GOT3 (cell line): ENCODE results near the gene PIP4K2A.

ENCODE experiments used
- DNase-seq: peaks from one replicate; lab custom pipeline; 2025; ENCODE audit warnings: mixed read lengths; lab: John Stamatoyannopoulos, UW

The PIP4K2A gene

DNA sequence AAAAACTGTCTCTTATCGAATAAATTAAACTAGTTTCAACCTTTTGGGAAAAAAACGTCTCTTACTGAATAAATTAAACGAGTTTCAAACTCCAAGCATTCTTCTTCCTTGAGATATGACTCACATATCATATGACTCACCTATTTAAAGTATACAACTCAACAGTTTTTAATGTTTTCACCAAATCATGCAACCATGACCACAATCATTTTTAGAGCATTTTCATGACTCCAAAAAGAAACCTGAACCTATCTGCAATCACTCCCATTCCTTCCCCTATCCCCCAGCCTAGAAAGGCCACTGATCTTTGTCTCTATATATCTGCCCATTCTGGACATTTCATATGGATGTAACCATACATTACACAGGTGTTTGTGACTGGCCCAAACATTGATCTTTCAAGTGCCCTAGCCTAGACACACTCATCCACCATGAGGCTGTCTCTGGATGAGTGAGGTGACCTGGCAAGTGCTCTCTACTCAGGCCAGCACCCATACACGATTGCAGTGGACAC, 115.3 kb downstream of the PIP4K2A start:
- DNase-seq, result no peak

DNA sequence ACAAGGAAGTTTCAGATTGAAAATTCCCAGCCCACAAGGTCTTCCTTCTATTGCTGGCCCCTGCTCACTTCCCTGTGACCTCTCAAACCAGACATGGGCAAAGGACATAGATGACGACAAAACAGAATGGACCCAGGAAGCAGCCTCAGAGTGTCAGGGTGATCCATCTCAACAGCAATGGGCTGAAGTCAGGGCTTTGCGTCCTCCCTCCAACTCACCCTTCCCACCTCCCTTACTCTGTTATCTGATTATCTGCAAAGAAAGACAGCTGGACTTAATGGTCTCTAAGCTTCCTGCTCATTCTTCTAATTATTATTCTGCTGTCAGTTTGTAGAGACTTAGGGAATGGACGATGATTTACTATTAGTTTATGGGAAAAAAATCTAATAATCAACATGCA, 115.9 kb downstream of the PIP4K2A start:
- no peak for DNase-seq

DNA sequence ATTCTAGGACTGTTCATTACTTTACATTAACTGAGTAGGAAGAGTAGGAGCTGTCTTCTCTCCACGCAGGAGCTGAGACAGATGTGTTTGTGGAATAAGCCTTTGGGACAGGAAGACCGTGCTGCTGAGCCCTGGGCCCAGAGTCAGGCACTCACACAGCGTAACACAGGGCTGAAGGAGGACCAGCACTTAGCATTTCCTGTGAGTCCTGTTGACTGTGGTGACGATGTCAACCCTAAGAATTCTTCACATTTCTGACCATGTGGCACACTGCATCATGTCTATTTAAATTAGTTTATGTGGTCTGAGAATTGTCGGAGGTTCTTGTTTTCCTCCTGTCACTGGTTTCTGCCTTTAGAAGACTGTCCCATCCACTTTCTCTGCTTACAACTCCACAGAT, 117.2 kb downstream of the PIP4K2A start:
- DNase-seq, result no peak

DNA sequence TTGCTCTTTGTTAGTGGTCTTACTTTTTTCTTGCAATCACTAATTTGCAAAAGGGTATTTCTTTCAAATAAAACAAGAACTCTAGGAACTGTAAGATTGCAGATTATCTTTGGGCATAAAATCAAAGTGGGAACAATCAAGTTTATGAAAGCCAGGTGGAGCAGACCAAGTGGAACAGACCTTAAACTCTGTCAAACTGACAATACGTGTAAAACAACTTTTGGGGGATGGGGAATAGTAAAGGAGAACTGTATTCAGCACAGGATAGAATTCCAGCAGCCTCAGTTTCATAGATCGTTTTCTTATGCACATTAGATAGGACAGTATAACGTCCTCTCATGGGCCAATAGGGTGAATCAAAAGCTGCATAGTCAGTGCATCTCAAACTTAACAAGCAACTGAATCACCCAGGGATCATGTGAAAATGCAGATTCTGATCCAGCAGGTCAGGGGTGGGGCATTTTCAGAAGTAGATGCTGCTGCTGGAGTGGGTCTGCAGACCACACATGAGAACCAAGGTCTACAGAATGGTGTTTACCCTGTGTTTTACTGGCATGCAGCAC, 120.7 kb downstream of the PIP4K2A start:
- no peak for DNase-seq

DNA sequence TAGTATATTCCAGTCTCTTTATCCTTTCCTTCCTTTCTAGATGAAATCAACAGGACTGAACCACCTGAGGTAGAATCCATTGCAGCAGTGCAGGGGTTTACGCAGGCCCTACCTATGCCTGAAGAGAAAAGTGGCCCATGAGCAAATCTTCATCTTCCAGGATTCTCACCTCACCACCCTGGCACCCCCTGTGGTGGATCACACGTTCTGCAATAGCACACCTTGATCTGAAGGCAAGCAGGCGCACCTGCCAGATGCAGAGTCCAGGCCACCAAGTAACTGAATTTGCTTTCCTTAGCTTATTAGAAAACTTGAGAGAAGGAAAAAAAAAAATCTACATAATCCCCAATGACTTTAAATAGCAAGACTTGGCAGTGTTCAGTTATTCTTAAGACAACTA, 121.4 kb downstream of the PIP4K2A start:
- DNase-seq, result no peak

DNA sequence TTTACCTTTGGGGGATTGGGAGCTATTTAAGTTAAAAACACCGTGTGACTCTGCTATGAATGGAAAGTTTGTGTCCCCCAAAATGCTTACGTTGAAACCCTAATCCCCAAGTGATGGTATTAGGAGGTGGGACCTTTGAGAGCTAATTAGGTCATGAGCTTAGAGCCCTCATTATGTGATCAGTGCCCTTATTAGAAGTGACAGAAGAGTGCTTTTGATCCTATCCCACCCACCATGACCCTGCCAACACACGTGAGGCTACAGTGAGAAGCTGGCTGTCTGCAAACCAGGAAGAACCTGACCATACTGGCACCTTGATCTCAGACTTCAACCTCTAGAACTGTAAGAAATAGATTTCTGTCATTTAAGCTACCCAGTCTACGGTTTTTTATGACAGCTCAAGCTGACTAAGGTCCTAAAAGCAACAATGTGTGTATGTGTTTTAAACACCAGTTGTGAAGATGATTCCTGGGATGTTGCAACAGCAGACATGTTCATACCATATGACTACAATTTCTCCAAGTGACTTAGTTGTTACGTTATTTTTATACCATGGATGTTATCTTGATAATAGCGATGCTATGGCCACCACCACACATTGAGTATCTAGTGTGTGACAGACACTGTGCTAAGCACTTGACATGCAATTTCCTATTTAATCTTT, 124.4 kb downstream of the PIP4K2A start:
- DNase-seq, result no peak

DNA sequence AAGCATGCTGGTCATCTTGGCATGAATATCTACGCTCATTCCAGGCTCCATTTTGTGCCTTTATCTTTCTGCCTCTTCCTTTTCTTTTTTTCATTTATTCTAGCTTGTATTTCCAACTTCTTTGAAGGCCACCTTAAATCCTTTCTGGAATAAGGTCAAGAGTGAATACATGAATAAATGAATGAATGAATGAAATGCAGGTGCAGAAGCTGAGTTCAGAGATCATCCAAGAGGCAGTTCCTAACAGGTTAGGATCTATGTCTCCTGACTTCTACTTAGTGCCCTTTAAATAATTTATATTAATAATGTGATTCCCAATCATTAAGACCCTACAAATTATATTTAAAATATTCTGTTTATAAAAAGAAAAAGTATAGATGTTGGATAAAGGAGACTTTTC, 125.9 kb downstream of the PIP4K2A start:
- no peak for DNase-seq

DNA sequence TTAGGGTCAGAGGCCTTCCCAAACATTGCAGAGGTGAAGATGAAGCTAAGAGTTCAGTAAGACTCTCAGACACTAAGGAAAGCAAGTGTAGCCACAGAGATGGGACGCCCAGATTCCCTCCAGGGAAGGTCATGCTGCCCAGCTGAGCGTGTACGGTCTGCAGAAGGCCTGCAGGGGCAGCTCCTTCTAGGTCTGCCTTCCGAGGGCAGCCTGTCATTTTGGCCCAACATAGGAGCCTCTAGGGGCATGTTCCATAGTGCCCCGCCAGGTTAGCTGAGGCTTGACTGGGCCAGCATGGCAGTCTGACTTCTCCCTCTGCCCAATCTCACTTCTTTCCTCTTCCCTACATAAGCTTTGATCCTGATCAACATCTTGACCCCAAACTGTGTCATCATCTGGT, 130.7 kb downstream of the PIP4K2A start:
- no peak for DNase-seq

DNA sequence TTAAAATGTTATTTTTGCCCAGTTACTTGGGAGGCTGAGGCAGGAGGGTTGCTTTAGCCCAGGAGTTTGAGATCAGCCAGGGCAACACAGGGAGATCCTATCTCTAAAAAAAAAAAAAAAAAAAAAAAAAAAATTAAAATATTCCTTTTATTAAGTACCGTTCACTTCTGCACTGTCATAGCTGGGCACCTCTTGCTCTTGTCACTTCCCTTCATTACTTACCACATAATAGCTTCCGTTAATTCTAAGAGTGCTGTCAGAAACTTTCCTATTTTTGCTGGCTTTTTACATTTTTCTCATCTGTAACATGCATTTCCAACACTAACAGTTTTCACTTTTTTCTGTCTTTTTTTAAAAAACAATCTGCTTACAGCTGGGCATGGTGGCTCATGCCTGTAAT, 132.9 kb downstream of the PIP4K2A start:
- DNase-seq, result no peak

DNA sequence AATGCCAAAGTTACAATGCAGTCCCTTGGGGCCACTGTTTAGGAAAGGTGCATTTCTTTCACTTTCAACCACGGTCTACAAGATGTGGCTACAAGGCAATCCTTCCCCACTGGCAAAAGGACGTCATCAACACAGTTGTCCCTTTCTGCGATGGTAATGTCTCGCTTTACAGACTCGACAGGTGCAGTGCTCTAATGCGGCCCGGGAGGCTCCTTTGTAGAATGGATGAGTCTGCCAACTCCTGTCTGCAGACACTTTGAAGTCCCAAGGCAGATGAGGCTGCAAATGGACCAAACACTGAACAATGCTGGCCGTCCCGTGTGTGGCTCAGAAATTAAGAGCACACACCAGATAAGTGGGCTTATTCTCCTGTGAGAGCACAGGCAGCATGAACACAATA, 133.7 kb downstream of the PIP4K2A start:
- DNase-seq, result no peak

DNA sequence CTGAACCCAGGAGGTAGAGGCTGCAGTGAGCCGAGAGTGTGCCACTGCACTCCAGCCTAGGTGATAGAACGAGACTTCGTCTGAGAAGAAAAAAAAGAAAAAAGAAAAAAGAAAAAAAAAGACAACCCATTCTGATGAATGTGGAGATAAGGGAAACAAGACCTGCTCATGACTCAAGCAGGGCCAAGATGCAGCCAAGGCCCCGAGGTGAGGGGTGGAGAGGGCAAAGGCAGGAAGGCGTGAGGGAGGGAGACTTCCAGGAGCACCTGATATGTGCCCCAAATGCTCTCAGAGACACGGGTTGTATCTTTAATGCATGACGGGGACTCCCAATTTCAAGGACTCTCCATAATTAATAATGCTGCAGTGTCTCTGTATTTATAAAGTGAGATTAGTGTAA, 134.6 kb downstream of the PIP4K2A start:
- DNase-seq, result no peak

DNA sequence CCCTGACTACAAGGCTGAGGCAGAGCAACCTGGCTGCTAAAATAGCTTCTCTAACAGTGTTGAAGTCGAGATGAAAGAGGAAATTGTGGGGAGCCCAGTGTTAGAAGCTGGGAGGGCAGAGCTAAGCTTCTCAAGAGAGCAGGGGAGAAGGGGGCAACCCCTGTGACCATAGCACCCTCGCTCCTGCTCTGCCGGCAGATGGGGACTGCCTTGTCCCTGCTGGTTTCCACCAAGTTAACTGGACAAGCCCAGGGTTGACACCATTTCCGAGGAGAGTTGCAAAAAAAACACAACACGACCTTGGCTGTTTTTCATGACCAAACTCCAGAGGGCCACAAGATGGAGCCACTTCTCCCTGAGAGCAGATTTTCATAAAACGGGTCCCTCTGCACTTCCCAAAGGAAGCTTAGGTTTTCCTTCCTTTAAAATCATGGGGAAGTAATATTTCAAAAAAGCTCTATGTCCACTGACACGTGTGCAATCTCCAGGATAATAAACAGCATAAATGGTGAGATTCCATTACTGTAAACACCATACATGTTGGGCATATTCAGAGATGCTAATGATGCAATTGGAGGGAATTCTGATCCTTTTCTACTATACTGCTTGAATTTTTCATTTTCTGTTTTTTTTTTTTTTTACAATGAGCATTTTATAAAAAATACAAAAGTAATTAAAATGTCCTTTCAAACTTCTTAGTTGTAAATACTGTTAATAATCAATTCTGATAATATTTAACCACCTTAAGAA, 140.4 kb downstream of the PIP4K2A start:
- no peak for DNase-seq

DNA sequence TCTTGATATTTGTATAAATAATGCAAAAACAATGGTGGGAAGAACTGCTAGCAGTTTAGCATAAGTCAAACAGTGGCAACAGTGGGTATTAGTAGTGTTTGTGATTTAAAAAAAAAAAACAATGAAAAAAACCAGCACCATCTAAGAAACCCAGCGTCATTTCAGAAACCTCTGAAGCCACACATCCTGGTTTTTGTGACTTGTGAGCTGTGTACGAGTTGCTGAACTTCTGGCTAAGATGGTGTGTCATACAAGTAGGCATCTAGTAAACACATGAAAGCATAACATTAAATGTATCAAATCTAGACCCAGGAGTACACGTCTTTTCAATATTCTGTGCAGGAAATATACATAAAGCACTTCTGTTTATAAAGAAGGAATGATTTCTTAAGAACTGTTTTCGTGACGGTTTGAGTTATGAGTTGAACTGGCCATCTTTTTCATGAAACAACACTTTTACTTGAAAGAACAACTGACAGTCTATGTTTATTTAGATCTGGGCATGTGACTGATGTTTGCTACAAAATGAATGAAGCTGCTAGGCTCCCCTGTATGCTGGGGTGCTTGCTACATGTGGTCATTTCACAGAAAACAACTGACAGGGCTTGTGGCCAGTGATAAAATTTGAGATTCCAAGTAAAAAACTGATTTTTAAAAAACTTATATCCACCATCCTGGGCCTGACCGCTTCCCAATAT, 143.5 kb downstream of the PIP4K2A start:
- no peak for DNase-seq

DNA sequence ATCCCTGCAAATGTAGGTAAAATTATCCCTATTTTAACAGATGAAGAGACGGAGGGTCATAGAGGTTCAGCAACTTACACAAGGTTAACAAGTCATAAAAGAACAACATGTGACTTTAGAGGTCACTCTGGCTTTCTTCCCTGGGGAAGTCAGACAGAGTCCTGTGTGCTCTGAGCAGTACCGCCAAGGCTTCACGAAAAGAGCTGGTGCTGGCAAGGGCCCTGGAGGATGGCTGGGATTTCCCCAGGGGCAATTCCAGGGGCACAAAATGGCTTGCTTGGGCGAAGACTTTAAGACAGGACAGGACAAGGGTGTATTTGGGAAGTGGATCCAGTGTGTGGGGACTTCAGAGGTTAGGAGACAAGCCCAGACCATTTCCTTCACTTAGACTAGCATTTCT, 144.1 kb downstream of the PIP4K2A start:
- no peak for DNase-seq

DNA sequence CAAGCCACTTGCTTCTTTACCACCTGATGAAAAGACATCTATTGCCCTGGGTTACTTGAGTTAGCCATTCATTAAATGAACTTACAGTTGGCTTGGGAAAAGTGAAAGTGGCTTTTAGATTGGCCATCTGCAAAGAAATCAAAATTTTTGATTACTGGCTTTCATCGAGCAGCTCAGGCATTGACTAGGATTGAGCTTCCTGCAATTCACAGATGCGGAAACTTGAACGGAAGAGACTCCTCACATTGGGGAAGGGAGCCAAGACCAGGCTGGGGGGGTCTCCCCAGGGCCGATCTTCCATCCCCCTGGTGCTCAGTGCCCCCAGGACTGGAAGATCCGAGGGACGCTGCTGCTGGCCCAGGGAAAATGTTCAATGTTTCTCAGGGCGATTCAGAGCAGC, 145.4 kb downstream of the PIP4K2A start:
- no peak for DNase-seq

DNA sequence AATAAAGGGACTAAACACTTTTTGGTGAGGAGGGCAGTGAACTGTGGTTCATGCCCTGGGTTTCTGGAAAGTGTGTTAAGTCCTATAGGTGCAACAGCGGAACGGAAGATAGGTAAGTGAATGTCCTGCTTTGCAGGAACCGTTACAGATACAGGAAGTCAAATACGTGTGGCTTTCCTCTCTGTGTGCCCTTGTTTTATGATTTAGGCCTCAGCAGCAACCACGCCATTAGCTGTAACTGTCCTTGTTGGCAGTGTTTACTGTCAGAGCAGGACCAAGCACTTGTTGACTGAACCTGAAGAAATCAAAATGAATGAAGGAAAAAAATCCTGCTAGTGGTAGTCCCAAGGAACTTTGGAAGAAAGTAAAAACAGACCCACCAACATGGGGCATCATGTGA, 150.3 kb downstream of the PIP4K2A start:
- no peak for DNase-seq

DNA sequence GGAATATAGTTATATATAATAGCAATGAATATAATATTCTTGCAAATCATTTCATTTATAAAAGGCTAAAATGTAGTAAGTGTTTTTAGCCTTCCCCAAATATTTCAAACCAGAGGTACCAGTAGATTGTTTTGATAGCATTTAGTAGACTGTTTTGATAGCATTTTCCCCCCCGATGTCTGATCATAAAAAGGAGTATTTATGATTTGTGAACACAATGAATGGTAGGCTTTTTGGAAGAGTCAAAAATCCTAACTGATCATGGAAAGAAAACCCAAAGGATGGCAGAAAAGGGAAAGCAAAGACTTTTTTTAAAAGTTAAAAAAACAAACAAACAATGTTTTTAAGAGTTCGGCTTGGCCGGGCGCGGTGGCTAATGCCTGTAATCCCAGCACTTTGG, 152.5 kb downstream of the PIP4K2A start:
- DNase-seq, result no peak

DNA sequence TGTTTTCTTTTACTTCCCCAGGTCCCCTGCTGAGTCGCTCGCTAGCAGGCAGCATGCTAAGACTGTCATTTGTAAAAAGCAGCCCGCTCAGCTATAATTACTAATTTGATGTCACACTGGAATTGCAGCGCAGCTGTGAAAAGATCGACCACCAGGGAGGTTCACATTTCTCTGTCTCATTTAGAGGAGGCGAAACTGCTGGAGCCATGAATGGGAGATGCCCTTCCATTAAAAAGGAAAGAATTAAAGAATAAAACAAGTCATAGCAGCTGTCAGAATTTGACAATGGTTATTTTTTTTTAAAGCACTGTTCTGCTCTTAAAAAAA, 153.5 kb downstream of the PIP4K2A start:
- no peak for DNase-seq

DNA sequence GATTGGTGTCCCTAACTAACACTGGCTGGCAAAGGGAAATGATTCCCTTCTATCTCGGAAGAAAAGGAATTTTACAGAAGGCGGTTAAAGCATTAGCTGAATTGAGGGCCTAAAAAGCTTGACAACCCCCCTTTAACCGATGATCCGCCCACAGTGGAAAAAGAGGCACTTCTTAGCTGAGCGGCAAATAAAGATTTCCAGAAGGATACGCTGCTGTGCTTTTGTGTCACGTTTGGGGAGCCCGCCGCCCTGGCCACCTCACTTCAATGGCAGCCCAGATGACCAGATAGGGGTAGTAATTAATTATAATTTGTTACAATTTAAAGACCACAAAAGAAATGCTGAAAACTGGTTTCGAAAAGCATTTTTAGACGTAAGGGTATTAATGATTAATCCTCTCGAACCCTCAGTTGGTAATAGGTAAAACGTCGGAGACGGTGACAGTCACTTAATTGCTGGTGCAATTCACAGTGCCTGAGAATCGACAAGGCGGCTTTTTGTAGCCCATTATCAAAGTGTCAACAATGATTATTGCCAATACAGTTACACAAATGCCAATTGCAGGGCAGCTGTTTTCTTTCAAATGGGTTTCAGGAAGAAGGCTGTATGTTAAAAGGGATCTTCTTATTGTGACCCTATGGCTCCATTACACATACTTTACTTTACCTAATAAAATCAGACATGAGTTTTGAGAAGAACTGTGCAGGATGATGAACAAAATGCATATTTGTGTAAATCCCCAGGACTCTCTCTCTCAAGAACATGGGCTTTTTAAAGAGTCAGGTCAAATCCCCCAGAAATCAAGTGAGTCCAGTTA, 154.1 kb downstream of the PIP4K2A start:
- no peak for DNase-seq

DNA sequence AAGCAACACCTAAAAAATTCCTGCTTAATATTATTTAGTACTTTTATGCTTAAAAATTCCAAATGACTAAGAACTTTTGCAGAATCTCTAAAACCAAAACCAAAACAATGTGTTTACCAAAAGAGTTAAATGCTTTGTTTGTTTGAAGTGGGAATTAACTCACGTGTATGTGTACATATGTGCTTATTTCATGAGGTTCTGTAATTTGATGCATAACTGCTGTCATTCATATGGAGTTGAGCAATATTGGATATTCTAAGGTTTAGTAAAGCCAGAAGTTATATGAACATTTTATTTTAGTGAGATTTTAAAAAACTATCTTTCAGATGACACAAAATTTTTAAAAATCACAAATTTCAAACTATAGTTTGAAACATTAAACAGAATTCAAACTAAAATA, 157.1 kb downstream of the PIP4K2A start:
- DNase-seq, result no peak

DNA sequence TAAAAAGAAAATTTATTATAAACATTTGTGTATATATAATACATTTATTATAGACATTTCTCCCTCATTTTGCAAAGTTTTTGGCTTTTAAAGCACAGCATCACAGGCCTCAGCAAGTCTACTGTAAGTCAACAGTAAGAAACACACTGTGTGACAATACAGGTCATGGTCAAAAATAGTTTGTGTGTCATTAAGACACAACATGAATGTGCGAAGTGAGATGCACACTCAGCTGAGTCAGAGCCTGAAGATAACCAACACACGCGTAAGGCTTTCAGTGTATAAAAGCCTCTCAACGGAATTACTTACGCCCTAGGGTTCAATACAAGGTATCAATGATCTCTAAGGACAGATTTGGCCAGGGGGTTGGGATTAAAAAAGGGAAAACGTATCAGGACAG, 157.6 kb downstream of the PIP4K2A start:
- DNase-seq, result no peak
